DMS 273 (cell line): ENCODE measurements around the gene B4GALT7.
A peak's percentile ranks its signal among the peaks of the same experiment; 100 is the strongest.

ENCODE experiments used
- DNase-seq: peaks from one replicate; lab custom pipeline; 2025; ENCODE audit not compliant: unreplicated experiment; lab: John Stamatoyannopoulos, UW

B4GALT7 gene

DNA sequence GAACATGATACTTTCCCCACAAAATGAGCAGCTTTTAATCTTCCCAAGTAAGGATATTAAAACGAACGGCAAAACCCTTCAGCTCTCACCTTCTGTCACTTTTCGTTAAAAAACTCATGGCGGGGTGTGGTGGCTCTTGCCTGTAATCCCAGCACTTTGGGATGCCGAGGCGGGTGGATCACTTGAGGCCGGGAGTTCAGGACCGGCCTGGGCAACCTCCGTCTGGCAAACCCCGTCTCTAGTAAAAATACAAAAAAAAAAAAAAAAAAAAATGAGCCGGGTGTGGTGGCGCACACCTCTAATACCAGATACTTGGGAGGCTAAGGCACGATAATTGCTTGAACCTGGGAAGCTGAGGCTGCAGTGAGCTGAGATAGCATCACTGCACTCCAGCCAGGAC, 7.0 kb upstream of the B4GALT7 start:
- no peak for DNase-seq

DNA sequence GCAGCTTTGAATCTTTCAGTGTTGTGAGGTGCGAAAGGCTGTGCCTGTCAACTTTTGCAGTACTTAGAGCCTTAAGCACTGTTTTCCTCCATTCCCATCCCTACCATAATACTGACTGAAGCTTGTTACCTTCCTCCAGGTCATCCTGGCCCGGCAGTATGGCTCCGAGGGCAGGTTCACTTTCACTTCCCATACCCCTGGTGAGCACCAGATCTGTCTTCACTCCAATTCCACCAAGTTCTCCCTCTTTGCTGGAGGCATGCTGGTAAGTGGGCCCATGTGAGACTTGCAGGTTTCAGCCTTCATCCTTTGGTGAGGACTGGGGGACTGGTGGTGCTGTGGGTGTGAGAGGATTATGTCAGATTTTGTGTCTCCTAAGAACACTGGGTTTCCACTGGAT, 6.4 kb upstream of the B4GALT7 start:
- DNase-seq, result no peak

DNA sequence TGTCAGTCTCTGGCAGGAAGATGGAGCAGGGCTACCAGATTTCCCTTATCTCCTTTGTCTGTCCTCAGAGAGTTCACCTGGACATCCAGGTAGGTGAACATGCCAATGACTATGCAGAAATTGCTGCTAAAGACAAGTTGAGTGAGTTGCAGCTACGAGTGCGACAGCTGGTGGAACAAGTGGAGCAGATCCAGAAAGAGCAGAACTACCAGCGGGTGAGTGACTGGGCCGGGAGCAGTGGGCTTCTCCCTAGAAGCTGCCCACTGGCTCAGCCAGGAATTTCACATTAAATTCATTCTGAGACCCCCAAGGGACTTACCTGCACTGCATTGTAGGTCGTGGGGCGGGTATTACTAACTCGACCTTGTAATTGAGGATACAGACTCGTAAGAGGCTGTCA, 5.9 kb upstream of the B4GALT7 start:
- DNase-seq, result no peak

DNA sequence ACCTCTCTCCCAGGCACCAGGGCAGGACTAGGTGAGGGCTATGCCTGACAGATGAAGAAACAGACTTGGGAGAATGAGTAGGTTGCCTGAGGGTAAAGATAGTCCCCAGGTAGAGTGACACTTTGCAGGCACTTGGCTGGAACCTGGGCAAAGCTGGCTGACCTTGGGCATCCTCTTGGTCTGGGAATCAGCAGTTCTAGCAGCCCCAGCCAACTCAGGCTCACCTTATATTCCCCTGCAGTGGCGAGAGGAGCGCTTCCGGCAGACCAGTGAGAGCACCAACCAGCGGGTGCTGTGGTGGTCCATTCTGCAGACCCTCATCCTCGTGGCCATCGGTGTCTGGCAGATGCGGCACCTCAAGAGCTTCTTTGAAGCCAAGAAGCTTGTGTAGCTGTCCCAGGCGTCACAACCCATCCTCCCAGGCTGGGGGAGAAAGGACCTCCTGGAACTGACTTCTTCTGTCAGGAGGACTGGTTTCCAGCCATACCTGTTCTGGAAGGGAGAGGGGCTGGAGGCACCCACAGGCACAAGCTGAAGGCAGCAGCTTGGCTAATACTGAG, 4.8 kb upstream of the B4GALT7 start:
- no peak for DNase-seq

DNA sequence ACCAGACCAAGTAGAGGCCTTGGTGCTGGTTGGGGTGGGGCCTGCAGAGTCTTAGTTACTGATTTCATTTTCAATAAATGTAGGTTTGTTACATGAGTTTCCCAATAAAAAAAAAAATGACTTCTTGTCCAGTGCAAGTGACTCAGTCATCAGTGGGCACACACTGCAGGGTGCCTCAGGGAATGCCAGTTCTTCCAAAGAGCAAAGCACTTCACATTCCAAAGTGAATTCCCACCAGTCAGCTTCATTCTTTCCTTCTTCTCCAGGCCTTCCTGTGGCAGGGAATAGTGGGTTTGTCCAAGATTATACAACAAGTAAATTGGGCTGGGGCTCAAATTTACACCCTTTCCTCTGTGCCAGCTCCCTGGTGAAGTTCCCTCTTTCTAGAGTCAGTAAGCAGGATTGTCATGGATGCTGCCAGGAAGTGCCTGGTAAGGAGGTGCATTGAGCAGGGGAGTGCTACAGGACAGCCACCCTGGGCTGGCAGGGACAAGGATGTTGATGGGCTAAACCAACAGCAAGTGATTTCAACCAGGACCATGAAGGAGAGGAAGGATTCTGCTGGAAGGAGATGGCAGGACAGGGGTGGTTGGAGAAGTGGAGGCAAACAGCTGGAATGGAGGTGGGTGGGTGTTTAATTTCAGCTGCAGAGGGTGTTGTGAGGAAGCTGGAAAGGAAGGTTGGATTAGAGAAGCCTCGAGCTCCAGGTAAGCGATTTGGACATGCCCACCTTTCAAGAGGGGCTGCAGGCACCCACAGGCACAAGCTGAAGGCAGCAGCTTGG, 3.7 kb upstream of the B4GALT7 start:
- no peak for DNase-seq

DNA sequence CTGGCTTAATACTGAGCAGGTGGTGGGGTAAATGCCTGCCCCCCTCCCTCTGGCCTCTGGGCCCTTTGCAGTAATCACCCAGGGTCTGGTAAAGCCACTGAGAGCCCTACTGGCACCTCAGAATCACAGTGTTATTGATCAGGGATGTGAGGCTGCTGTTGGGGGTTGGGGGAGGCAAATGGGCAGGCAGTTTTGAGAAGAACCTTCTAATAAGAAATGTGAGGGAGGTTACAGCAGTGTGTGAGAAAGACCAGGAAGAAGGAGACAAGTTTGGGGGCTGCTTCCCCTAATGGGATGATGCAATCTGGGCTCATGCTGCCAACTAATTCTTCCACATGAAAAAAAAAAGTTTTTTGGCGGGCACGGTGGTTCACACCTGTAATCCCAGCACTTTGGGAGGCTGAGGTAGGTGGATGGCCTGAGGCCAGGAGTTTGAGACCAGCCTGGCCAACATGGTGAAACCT, 3.1 kb upstream of the B4GALT7 start:
- no peak for DNase-seq

DNA sequence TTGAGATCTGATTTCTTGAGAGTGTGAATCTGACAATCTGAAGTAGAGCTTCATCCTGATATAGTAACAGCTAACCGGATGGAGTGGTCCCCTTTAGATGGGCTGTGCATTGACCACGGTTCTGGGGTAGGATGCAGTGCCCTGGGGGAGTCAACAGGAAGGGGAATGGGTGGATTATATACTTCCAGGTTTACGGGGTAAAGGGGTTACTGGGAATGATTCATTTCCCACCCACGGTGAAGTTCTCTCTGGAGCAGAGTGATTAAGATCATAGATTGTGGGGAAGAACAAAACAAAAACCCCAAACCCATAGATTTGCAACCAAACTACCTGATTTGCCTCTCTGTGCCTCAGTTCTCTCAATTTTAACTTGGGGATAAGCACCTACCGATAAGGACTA, 1.5 kb upstream of the B4GALT7 start:
- DNase-seq, result no peak

DNA sequence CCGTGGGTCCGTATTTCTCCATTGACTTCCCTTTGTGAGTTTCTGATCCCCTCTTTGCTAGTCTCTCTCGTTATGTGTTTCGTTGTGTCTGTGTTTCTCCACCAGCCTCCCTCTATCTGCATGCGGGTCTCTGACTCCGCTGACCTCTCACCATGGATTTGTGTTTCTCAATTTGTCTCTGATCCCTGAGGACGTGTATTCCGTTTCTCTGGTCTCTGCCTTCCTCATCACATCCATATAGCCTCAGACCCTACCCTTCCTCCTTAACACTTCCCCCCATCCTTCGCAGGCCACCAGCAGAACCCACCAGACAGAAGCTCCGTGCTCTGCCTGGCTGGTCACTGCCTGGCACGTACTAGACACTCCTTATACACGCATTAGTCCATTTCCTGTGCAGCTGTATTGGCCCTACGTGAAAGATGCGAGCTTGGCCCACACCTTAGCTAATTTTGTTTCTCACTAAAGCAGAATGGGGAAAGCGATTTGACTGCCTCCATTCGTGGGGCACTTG, 631 bp downstream of the B4GALT7 start:
- DNase-seq, result no peak

DNA sequence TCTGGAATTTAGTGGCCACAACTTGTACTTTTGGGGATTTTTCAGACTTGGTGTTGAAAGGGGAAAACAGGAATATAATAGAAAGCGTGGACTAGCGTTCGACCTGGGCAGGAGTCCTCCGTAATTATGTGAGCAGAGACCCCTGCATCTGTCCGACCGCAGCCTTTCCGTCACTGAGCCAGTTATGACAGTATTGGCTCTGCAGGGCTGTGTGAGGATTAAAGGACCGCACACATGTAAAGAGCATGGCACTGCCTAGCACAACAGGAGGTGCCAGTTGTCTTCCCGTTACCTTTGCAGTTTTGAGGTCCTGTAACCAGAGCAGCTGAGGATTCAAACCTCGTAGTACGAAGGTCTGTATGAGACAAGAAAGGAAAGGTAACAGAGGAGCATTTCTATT, 1.2 kb downstream of the B4GALT7 start:
- DNase-seq, result no peak

DNA sequence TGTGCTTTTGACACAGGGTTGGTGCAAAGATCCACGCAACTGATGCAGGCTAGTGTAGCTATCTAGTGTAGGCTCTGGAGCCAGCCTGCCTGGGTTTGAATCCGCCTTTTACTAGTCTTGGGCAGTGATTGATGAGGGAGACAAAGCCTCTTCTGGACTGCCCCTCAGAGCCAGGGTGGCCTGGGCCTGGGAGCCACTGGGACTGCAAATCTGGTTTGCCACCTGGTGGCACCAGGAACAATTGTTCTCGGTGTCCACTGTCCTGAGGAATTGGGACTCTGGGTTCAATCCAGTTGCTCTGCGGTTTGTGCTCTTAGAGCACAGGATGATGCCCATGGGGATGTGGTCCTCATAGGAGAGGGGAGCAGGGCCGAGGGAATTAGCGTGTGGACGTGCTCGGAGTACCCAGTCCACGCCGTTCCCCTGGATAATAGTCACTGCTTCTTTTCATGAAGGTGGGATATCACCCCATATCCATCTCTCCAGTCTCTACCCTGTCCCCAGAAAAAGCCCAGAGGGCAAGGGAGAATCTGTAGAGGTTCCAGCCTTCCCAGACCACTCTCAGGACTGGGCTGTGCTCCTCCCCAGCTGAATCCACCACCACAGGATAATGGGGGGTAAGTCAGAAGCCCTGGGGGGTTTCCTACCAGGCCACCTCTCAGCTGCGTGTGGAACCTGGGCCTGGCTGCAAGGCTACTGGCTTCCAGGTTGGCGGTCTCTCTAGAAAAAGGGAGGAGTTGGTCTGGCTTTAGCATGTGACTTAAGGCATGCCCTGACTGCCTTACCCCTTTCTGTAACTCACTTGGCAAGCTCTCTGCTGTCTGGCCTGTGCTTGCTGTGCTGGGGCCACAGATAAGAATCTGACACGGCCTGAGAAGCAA, 1.9 kb downstream of the B4GALT7 start:
- peak; percentile 22 for DNase-seq

DNA sequence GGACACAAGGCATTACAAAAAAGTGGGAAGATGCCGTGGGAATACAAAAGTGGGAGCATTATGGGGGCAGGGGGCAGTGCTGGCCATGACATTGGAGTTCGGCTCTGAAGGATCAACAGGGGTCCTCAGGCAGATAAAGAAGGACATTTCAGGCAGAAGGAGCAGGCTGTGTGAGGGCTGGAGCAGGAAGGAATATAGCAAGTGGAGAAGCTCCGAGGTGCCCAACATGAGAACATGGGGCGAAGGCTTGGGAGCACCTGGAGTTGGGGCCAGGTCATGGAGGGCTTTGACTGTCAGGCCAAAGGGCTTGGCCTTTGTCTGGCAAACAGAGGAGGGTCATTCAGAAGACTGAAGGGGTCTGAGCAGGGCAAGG, 2.5 kb downstream of the B4GALT7 start:
- no peak for DNase-seq

DNA sequence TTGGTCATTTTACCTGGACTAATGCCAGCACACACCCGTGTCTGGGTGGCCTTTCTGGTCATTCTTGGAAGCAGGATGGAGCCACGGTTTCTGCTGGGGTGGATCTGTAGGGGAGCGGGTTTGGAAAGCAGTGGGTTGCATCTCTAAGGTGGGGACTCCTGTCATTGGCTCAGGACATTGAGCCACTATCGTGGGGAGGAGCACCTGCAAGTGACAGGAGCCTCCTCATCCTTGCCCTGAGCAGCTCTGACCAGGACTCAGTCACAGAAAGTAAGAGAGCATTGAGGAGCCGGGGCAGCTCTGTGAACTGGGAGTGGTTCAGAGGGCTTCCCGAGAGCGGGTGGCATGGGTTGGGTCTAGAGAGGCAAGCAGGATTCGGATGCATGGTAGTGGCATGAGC, 3.7 kb downstream of the B4GALT7 start:
- DNase-seq, result no peak

DNA sequence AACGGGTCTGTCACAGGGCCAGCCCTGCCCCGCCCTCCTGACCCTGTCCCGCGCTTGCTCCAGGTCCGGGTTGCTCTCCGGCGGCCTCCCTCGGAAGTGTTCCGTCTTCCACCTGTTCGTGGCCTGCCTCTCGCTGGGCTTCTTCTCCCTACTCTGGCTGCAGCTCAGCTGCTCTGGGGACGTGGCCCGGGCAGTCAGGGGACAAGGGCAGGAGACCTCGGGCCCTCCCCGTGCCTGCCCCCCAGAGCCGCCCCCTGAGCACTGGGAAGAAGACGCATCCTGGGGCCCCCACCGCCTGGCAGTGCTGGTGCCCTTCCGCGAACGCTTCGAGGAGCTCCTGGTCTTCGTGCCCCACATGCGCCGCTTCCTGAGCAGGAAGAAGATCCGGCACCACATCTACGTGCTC, 4.2 kb downstream of the B4GALT7 start:
- no peak for DNase-seq

DNA sequence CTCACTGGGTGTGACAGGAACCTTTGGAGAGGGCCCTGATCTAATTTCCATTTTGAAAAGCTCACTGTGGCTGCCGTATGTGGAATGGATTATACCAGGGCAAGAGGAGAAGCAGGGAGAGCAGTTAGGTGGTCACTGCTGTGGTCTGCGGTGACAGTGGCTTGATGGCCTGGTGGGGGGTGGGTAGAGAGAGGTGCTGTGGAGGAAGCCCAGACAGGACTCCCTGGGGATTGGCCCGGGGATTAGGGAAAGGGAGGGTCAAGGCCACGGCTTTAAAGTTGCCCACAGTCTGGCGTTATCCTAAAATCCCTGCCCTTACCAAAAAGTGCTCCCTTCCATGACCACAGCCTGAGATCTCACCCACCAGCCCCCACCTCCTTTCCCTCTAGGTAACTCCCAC, 4.7 kb downstream of the B4GALT7 start:
- DNase-seq, result no peak

DNA sequence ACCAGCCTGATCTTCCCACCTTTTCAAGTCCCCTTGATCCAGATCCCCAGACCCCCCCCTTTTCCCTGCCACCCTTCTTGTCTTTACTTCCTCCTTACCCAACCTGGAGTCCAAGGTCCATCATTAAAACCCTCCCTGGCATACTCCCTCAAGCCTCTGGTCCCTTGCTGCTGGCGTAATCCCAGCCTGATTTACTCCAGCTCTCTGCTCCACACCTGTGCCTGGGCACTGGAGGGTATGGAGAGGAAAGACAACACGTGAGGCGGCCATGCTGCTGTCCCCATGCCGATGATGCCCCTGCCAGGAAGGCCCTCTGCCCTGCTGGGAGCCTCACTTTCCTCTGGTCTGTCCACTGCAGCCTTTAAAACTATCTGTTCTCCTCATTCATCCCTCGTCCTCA, 5.1 kb downstream of the B4GALT7 start:
- no peak for DNase-seq

DNA sequence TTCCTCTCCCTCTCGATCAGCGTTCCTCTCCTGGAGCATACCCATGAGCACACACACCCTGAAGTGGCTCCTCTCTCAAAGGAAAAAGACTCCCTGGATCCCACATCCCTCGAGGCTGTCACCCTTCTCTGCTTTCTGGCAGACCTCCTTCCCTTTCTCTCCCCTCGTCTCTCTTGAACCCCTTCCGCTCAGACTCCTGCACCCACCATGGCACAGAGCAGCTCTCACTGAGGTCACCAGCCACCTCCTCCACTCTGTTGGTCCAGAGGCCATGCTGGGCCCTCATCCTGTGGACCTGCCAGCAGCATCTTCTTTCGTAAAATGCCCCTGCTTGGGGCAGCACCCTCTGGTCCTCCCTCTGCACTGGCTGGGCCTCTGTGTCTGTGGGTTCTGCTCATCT, 5.7 kb downstream of the B4GALT7 start:
- no peak for DNase-seq

DNA sequence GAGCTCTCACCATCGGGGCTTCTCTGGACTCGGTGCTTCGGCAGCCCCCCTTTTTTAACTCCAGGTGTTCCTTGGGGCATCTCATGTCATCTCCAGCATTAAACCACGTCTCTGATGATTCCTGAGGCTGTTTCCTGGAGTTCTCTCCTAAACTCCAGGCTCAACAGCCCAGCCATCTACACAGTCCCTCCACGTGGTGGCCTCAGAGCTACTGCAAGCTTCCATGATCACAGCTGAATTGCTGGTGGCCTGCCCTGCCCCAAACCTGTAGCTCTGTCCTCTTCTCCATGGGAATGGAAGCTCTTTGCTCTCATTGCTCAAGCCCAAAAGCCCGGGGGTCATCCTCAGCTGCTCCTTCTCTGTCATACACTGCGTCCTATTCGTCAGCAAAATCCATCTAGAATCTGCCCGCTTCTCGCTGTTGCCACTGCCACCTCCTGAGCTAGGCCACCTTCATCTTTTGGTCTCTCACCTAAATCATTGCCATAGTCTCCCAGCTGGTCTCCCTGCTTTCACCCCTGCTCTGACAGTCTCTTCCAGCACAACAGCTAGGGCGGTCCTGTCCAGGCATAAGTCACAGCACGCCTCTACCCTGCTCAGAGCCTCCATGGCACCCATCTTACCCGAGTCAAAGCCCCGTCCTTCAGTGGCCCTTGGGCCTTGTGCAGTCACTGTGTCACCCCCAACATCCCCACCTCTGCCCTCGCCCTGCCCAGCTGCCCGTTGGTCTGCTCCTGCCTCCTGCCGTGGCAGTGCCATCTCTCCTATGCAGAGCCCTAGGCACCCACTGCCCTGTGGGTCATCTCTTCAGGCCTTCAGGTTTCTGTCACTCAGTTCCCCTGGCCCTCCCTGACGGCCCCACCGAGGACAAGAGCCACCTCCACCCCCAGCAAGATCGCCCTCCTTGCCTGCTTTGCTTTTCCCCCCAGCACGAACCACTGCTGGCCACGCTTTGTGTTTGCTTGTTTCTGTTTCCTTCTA, 6.4 kb downstream of the B4GALT7 start:
- no peak for DNase-seq

DNA sequence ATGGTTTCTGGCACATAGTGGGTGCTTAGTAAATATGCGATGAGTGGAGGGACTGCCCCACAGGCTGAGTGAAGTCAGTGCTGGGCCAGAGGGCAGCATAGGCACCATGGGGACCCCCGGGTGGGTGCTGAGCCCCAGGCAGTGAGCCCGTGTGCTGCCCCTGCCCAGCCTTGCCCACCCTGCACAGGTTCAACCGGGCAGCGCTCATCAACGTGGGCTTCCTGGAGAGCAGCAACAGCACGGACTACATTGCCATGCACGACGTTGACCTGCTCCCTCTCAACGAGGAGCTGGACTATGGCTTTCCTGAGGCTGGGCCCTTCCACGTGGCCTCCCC, 7.2 kb downstream of the B4GALT7 start:
- DNase-seq, result no peak

DNA sequence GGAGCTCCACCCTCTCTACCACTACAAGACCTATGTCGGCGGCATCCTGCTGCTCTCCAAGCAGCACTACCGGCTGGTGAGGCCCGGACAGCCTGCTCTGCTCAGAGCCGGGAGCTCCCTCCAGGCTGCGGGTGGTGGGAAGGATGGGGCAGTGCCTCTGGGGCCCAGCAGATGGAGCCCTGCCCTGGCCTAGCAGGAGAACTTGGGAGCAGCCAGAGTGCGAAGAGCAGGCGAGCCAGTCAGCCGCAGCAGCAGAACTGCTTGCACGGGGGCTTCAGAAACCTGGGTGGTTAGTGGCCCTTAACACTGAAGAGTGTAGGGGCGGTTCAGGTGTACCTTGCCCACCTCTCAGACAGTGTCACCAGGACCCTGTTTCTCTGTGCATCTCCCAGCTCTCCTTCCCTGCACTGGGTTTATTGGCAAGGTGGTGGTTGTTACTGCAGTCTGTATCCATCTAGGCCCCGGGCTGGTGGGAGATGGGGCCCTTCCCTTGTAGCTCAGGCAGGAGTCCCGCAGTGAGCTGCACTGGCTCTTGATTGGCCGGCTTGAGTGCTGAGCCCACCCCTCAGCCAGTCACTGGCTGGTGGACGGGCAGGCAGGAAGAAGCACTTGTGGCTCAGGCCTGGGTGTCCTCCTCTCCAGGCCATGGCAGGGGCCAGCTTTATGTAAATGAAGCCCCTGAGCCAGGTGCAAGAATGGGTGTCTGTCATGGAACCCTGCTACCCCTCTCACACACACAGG, 7.7 kb downstream of the B4GALT7 start:
- DNase-seq, result peak; percentile 94
